ENCODE results near the gene IGIP.

- TF ChIP-seq CTCF (IDR thresholded peaks at IDR 0.05): no peak
- TF ChIP-seq EZH2 (IDR thresholded peaks at IDR 0.05): no peak
Observed at GRCh38 chr5:140094889-140095288, 30.8 kb upstream of the IGIP start.

Measured in neural progenitor cell (in vitro differentiated cells).